ENCODE results near the gene MLH3. TPM values are rescaled to one million over a fixed set of nuclear protein-coding genes. Genes with fewer than 3 reads are reported as not detected.

Gene MLH3
- polyA plus RNA-seq, 1 of the 3 experiments (the other 2 are of a cell fraction), result 3.8 TPM

- Histone ChIP-seq H3K79me2 (ENCODE audit: insufficient read depth) (no peaks in the 10 kb centered on the region), H3K9ac (no peak overlapping the region), H3K4me2 (no peak overlapping the region), H4K20me1 (ENCODE audit: insufficient read depth) (no peaks in the 10 kb centered on the region), H3K36me3 (replicated peaks in 1 of 2; ENCODE audit: control insufficient read depth in 1 of 2, insufficient read depth in 2 of 2, low read length in 1 of 2) (peaks cover 16 to 20% of the 10 kb centered on the region in 2 experiments), H3F3A (replicated peaks; ENCODE audit: insufficient read depth) (peaks cover 12% of the 10 kb centered on the region), H3K27me3 (ENCODE audit: insufficient read depth) (no peaks in the 10 kb centered on the region), H3K9me2 (no peaks in the 10 kb centered on the region), H3K9me3 (no peaks in the 10 kb centered on the region), H2AFZ (ENCODE audit: low read depth) (no peak overlapping the region), H3K4me1 (ENCODE audit: control insufficient read depth in 1 of 2, insufficient read depth in 2 of 2, low read depth in 1 of 2, low read length in 1 of 2) (peaks cover 6% of the 10 kb centered on the region in 2 experiments; a peak in 3 of 4 replicates), H3K4me3 (ENCODE audit: low read depth in 2 of 2, low read length in 1 of 2) (no peak overlapping the region), H3K27ac (ENCODE audit: low read depth in 2 of 2, low read length in 1 of 2) (peak overlapping the region in 1 of 2 experiments; percentile 36; a peak in 1 of 4 replicates)
- peak; percentile 71 for TF ChIP-seq MXI1 (IDR thresholded peaks at IDR 0.05; ENCODE audit: low read depth, low read length)
- no peak for TF ChIP-seq MEF2A (IDR thresholded peaks at IDR 0.05; ENCODE audit: borderline replicate concordance, low read depth)
- WGBS (ENCODE audit: low lambda C conversion rate), result 66% methylated on average over 2 of the region's 2 CpGs
- ChIA-PET POLR2A (interaction anchor here (0.5 to 0.9 kb wide), 2 partner anchors 30 to 146 kb away, joined by 3 to 4 read pairs; partner anchors contain the start of gene EIF2B2), CTCF (interaction anchor here (1.0 to 1.7 kb wide), 2 partner anchors 13 to 27 kb away, joined by 3 to 8 read pairs; no protein-coding TSS in a partner anchor)
- peak; percentile 26 for DNase-seq
Measured at GRCh38 chr14:75032939-75033338, 18.3 kb downstream of the MLH3 start.

- H3K27me3 ChIP-seq (ENCODE audit: insufficient read depth), result no peaks in the 10 kb centered on the region
- POLR2A ChIA-PET, result no interaction called here
- H3K9ac ChIP-seq, result no peak overlapping the region
- CTCF ChIA-PET, result no interaction called here
- H3F3A ChIP-seq (replicated peaks; ENCODE audit: insufficient read depth), result peaks cover 12% of the 10 kb centered on the region
- H3K4me2 ChIP-seq, result no peak overlapping the region
- no peaks in the 10 kb centered on the region for H3K79me2 ChIP-seq (ENCODE audit: insufficient read depth)
- H3K27ac ChIP-seq (ENCODE audit: low read depth in 2 of 2, low read length in 1 of 2), result peak overlapping the region in 1 of 2 experiments; percentile 54; a peak in 2 of 4 replicates
- WGBS (ENCODE audit: low lambda C conversion rate), result 0% methylated on average over 1 of the region's 1 CpG
- no peaks in the 10 kb centered on the region for H3K9me3 ChIP-seq
- H2AFZ ChIP-seq (ENCODE audit: low read depth), result no peak overlapping the region
- H3K4me3 ChIP-seq (ENCODE audit: low read depth in 2 of 2, low read length in 1 of 2), result no peak overlapping the region
- H3K36me3 ChIP-seq (replicated peaks in 1 of 2; ENCODE audit: control insufficient read depth in 1 of 2, insufficient read depth in 2 of 2, low read length in 1 of 2), result peaks cover 10 to 23% of the 10 kb centered on the region in 2 experiments
- H3K4me1 ChIP-seq (ENCODE audit: control insufficient read depth in 1 of 2, insufficient read depth in 2 of 2, low read depth in 1 of 2, low read length in 1 of 2), result peaks cover 6% of the 10 kb centered on the region in 2 experiments; a peak in 3 of 4 replicates
- no peaks in the 10 kb centered on the region for H3K9me2 ChIP-seq
- H4K20me1 ChIP-seq (ENCODE audit: insufficient read depth), result no peaks in the 10 kb centered on the region
- DNase-seq, result no peak
- TF ChIP-seq TEAD4 (IDR thresholded peaks at IDR 0.05; ENCODE audit: borderline replicate concordance, insufficient read depth) (no peak), RAD21 (IDR thresholded peaks at IDR 0.05; ENCODE audit: low read length) (no peak), GABPA (IDR thresholded peaks at IDR 0.05; ENCODE audit: low read depth) (no peak), REST (IDR thresholded peaks at IDR 0.05; ENCODE audit: low read depth, low read length) (no peak), IRF3 (IDR thresholded peaks at IDR 0.05; ENCODE audit: low read depth, low read length) (no peak), FOXM1 (IDR thresholded peaks at IDR 0.05; ENCODE audit: low read depth) (no peak), TCF12 (IDR thresholded peaks at IDR 0.05) (no peak), JUND (IDR thresholded peaks at IDR 0.05) (no peak), TAF1 (IDR thresholded peaks at IDR 0.05; ENCODE audit: borderline replicate concordance, low read depth, low read length) (no peak), GATA2 (CRISPR knock-in tag; IDR thresholded peaks at IDR 0.05) (no peak), SIN3A (IDR thresholded peaks at IDR 0.05; ENCODE audit: borderline replicate concordance, low read depth, low read length) (no peak), CTCF (IDR thresholded peaks at IDR 0.05) (no peak), NRF1 (IDR thresholded peaks at IDR 0.05; ENCODE audit: low read depth, low read length) (no peak), USF2 (IDR thresholded peaks at IDR 0.05; ENCODE audit: borderline replicate concordance, low read depth, low read length) (no peak), ELF1 (IDR thresholded peaks at IDR 0.05) (no peak), MAX (IDR thresholded peaks at IDR 0.05; ENCODE audit: low read depth) (no peak), PBX3 (IDR thresholded peaks at IDR 0.05) (no peak), EZH2phosphoT487 (IDR thresholded peaks at IDR 0.05; ENCODE audit: borderline replicate concordance, low read depth) (no peak)
Measured at GRCh38 chr14:75030147-75030546, 21.1 kb downstream of the MLH3 start.

Data from SK-N-SH (cell line).